ENCODE data around the gene SERP2.

GRCh38 chr13:44407379-44407778 lies 33.8 kb downstream of the SERP2 start:
- no peak for TF ChIP-seq POLR2A (IDR thresholded peaks at IDR 0.05)
- no peak for TF ChIP-seq CTCF (IDR thresholded peaks at IDR 0.05)
